Left cardiac atrium (tissue), 4 donors: Measurements from ENCODE around the gene IQCE. TPM values are rescaled to one million over a fixed set of nuclear protein-coding genes. Genes with fewer than 3 reads are reported as not detected.

Experiments used
- ATAC-seq, 2 donors: fragments of 200-7000 bp; cut with Tn5 transposase; one replicate each; pipeline ENCODE4 v1.9.1; 2020; ENCODE audit warnings: mild to moderate bottlenecking in 2 of 2, moderate library complexity in 2 of 2
- DNase-seq: peaks from one replicate; pipeline ENCODE4 v3.0.0-alpha.2; 2020
- intact Hi-C, 2 donors: fragments of 100-400 bp; cut with DNase I; formaldehyde crosslinking; loops; one replicate each; pipeline versions ENCODE4 v1.14.1 to v1.15.1; 2022 to 2023
- total RNA-seq, 2 donors: library from RNA; stranded (reverse); fragmentation: NEBNext Ultra II Directional; extraction: Animal tissue kit (Norgen Biotek cat#: 25700); gene quantifications; one replicate each; pipeline ENCODE4 v1.2.1, GENCODE V29; 2021
- donor health status: DM: no; HTN: yes; CAD: no.
- donor health status: DM: no; HTN: yes; CAD: no; lungs with severe emphysema.
- donor health status: DM: yes; HTN: yes; CAD: no.
- donor health status: Dilated cardiomyopathy.

Gene IQCE
- total RNA-seq, 2 donors from 2014 or later = 11.5 to 12.0 TPM

GRCh38 chr7:2617325-2617905 is 58.6 kb downstream of the IQCE start:
- ATAC-seq = peak; percentile 6 to 8
- intact Hi-C loops = no loop called here
- peak; percentile 34 for DNase-seq

DNA sequence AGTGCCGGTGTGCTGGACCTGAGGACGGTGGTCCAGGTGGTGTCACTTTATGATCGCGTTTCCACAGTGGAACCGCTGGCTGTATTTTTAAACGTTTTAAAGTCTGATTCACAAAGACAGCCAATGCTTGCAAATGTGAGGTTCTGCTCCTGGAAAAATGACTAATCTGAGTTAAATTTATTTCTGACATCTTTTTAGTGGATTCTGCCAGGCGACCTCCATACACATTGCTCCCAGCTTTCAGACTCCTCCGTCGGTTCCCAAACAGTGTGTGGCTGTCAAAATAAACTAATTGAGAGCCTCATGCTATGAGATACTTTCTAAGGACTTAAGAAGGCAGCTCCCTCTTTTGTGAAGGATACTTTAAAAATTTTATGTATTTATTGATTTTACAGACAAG is 60.3 kb downstream of the IQCE start:
- DNase-seq (no peak), ATAC-seq (no peak)
- intact Hi-C loops = no loop called here

DNA sequence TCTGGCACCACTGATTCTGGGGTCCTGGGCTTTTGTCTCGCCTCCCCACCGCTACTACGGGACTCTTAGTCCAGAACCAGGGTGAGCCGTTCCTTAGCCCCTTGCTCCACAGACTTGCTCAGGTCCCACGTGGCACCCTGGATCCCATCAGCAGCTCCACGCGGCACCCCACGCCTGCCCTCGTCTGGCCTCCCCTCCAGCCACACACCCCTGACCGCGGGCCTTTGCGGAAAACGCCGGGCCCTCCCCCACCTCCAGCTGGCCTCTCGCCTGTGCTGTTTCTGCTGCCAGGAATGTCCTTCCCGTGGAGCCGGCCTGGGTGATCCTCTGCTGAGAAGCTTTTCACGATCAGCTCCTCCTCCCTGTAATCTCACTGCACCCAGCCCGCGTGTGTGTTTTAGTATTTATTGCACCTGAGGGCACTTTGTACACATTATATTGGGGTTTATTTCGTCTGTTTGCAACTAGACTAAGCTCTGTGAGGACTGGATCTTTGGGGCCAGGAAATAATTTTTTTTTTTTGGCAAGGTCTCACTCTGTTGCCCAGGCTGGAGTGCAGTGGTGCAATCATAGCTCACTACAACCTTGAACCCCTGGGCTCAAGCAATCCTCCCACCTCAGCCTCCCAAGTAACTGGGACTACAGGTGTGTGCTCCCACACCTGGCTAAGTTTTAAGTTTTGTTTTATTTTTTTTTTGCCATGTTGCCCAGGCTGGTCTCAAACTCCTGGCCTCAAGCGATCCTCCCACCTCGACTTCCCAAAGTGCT is 62.5 kb downstream of the IQCE start:
- intact Hi-C loops = no loop called here
- DNase-seq = peak; percentile 74
- ATAC-seq = peak; percentile 57 to 66

DNA sequence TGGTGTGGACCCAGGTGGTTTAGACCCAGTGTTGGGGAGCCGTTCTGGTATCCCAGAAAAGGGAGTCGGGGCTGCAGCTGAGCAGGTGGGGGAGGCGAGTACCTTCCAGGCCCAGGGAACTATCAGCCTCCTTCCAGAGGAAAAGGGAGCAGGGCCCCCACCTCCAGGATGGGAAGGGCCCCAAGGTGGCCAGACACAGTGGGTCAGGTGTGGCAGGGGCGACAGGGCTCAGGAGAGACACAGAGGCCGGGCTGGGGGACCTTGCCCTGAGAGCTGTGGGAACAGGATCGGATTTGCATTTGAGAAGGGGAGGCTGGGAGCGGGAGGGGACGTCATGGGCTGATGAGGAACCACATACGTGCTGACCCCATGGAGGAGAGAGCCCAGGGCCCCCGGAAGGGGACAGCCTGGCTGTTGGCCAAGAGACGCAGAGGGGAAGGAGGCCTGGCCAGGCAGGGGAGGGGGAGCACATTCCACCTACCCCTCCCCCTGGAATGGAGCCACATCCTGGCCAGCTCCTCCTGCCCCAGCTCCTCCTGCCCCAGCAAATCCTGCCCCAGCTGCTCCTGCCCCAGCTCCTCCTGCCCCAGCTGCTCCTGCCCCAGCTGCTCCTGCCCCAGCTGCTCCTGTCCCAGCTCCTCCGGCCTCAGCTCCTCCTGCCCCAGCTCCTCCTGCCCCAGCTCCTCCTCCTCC is 63.3 kb downstream of the IQCE start:
- ATAC-seq (peak in 1 of 2 donors; percentile 8), DNase-seq (peak; percentile 55)
- intact Hi-C loops = no loop called here

DNA sequence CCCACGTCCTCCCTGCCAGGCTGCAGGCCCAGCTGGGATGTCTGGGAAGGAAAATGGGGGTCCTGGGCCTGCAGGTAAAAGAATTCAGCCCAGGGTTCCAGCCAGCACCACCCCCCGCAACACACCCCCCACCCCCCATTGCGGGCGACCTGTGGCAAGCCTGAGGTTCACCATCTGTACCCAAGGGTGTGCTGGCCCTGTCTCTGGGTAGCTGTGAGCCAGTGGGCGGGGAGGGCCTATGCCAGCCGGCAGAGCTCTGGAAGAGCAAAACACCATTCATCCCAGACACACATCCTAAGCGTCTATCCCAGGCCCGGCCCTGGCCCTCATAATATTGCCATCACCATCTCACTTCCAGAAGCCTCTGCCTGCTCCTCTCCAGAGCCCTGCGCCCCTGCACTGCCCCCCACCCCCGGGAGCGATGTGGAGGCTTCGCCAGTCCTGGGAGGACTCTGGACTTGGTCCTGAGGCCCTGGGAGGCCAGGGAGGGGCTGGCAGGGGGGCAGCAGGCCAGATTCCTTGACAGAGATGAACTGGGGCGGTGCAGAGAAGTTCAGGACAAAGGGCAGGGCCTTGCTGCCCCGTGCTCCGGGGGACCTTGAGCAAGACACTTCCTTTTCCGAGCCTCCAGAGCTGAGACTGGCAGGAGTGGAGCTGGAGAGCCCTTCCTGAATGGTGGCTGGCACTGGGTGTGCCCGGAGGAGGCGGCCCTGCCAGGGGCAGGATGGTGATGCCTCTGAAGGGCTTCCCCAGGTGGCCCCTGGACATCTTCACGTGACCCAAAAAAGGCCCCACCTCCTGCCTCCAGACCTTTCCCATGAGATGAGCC is 64.3 kb downstream of the IQCE start:
- peak in 1 of 2 donors; percentile 45 for ATAC-seq
- DNase-seq = no peak
- intact Hi-C loops = no loop called here

GRCh38 chr7:2623698-2624014 is 64.9 kb downstream of the IQCE start:
- intact Hi-C loops = loop anchor here in 1 of 2 donors (2.0 kb wide), 1 partner anchor 17 kb away; no protein-coding TSS in a partner anchor
- no peak for ATAC-seq
- no peak for DNase-seq

DNA sequence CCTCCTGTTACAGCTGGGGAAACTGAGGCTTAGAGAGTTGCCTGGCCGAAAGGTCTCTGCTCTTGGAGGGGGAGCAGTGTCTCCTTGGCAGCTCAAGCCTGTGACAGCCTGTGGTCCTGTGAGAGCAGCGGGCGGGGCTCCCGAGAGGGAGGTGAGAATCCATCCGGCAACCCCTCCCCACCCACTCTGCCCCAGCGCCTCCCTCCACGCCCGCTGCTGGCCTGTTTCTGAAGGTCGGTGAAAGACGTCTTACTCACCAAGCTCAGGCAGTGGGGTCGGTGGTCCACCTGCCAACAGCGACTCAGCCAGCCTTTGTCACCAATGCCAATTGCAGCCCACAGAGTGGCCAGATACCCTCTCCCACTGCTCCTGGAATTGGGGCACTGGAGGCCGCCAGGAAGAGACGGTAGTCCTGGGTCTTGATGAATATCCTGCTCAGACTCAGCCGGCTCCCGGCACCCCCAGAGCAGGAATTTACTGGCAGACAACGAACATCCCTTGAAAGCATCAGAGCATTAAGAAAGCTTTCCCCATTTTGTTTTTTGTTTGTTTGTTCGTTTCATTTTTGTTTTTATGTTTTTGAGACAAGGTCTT is 65.6 kb downstream of the IQCE start:
- no peak for DNase-seq
- intact Hi-C loops = loop anchor here in 1 of 2 donors (2.0 kb wide), 1 partner anchor 18 kb away; no protein-coding TSS in a partner anchor
- ATAC-seq = no peak

DNA sequence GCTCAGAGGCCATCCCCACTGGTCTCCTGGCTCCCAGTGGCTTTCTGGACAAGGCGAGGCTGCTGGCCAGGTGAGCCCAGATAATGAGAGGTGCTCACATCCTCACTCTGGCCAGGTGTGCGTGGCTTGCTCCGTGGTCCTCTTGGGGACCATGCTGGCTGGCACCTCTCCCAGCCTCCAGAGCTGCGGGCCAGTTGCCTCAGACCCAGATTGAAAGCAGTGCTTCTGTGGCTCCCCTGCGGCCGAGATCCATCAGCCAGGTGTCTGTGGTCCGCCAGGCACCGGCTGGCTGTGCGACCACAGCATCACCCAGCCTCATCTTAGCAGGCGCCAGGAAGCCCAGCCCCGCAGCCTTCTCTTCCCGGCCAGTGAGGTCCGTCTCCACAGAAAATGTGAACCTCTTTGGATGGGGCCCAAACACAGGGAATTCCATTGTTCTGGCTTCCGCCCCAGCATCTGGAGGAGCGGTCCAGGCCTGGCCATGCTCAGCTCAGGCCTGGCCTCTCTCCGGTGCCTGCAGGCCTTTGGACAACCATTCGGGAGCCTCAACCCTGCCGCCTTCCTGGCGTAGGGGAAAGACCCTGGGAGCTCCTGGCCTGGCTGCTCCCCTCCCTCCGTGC is 67.8 kb downstream of the IQCE start:
- DNase-seq (peak; percentile 73), ATAC-seq (peak in 1 of 2 donors; percentile 5)
- intact Hi-C loops = no loop called here

- ATAC-seq (no peak), DNase-seq (no peak)
- intact Hi-C loops = no loop called here
These were observed 68.7 kb downstream of the IQCE start for GRCh38 chr7:2627258-2628129.

- ATAC-seq (no peak), DNase-seq (no peak)
- intact Hi-C loops = no loop called here
These were observed 69.3 kb downstream of the IQCE start for GRCh38 chr7:2628130-2628482.

DNA sequence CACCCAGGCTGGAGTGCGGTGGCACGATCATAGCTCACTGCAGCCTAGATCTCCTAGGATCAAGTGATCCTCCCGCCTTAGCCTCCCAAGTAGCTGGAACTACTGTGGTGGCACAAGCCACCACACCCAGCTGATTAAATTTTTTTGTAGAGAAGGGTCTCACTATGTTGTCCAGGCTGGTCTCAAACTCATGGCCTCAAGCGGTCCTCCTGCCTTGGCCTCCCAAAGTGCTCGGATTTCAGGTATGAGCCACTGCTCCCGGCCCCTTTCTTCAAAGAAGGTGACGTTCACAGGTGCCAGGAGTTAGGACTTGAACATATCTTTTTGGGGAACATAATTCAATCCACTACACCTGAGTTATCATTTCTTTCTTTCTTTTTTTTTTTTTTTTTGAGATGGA is 70.1 kb downstream of the IQCE start:
- ATAC-seq = no peak
- intact Hi-C loops = no loop called here
- DNase-seq = no peak

DNA sequence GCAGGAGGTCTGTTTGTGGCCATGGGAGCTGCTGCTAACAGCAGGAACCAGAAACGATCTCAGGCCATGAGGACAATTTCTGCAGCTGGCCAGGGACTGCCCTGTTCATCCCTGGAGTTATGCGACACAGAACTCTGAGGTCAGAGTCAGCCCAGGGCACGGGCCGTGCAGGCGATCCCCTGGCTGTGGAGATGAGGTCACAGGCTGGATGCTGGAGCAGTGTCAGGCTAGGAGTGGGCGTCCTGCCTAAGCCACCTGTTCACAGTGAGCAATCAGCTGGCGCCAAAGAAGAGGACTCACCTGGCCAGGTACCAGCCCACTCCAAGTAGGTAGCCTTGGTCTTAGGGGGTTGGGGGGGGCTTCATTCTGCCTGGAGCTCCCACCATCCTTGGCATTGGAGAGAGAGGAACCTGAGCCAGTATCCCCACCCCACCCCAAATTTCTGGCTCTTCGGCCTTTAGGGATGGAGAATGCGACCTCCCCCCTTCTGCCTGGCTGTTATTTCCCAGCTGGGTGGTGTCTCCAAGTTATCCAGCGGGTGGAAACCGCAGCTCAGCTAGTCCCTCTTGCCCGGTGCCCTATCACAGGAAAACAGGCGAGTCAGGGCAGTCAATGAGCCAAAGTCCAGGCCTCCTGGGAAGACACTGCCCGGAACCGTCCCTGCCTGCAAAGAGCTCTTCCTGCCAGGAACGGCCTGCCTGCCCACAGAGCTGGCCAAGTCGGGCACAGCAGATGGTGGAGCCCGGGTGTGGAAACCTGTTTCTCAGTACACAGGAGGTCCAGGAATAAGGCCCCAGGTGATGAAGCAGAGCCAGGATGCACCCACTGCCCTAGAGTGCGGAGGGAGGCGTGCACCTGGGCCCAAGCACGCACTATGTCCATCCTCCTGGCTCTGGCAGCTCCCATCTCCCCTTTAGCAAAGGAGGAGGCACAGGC is 71.2 kb downstream of the IQCE start:
- ATAC-seq (no peak), DNase-seq (peak; percentile 69)
- intact Hi-C loops = no loop called here

GRCh38 chr7:2631946-2632732 is 73.4 kb downstream of the IQCE start, which contains the start of gene TTYH3:
TSS of gene TTYH3 (plus strand) at chr7:2631986. CDS start at chr7:2632156, 170 bp downstream.
- ATAC-seq = peak in 1 of 2 donors; percentile 2
- DNase-seq = no peak
- intact Hi-C loops = no loop called here

GRCh38 chr7:2632733-2633537 is 74.2 kb downstream of the IQCE start:
- intact Hi-C loops = no loop called here
- peak; percentile 7 to 21 for ATAC-seq
- peak; percentile 71 for DNase-seq
